Keratinocyte (primary cell): ENCODE results near the gene F2. TPM values are rescaled to one million over a fixed set of nuclear protein-coding genes. Genes with fewer than 3 reads are reported as not detected.

Source experiments
- DNase-seq: peaks from one replicate; pipeline ENCODE4 v3.0.0-alpha.2; 2011; ENCODE audit warnings: low read depth, missing footprints, low spot score
- FAIRE-seq: peaks from 2 replicates; lab custom pipeline; 2011; peaks lifted over from hg19 to GRCh38; lab: Jason Lieb, UNC
- H2AFZ ChIP-seq: 2 replicates; pipeline ENCODE4 v1.6.0; 2012; ENCODE audit warnings: low read length, control low read depth, inconsistent platforms; ENCODE audit not compliant: control insufficient read depth
- H3K27ac ChIP-seq: 2 replicates; pipeline ENCODE4 v1.5.1; 2011; ENCODE audit warnings: low read length; ENCODE audit not compliant: control insufficient read depth, insufficient read depth
- H3K27me3 ChIP-seq: 3 replicates; pipeline ENCODE4 v1.6.0; 2011; ENCODE audit warnings: low read length; ENCODE audit not compliant: control insufficient read depth, insufficient read depth; ENCODE audit errors: extremely low read depth
- H3K36me3 ChIP-seq, 2 experiments: 2 replicates in 1 of 2; 3 replicates in 1 of 2; pipeline ENCODE4 v1.5.1; 2011; ENCODE audit warnings: low read length in 2 of 2, mild to moderate bottlenecking in 1 of 2; ENCODE audit not compliant: control insufficient read depth in 2 of 2, insufficient read depth in 2 of 2; ENCODE audit errors: extremely low read depth in 1 of 2
- H3K4me1 ChIP-seq: 3 replicates; pipeline ENCODE4 v1.5.1; 2011; ENCODE audit warnings: low read length; ENCODE audit not compliant: control insufficient read depth, insufficient read depth; ENCODE audit errors: extremely low read depth
- H3K4me2 ChIP-seq: 3 replicates; pipeline ENCODE4 v1.6.0; 2011; ENCODE audit warnings: low read depth, low read length; ENCODE audit not compliant: control insufficient read depth, insufficient read depth; ENCODE audit errors: extremely low read depth
- H3K4me3 ChIP-seq, 3 experiments: fragments of 200-600 bp in 1 of 3; sonication (generic) in 1 of 3; 2 replicates in 2 of 3; 3 replicates in 1 of 3; pipeline ENCODE4 v1.5.1; 2011 to 2016; ENCODE audit warnings: low read length in 3 of 3, mild to moderate bottlenecking in 3 of 3, control low read depth in 2 of 3, inconsistent platforms in 1 of 3, low read depth in 1 of 3, mixed read lengths in 1 of 3, mixed run types in 1 of 3, moderate library complexity in 1 of 3; ENCODE audit not compliant: control insufficient read depth in 2 of 3, insufficient read depth in 2 of 3; ENCODE audit errors: extremely low read depth in 1 of 3
- H3K79me2 ChIP-seq: 2 replicates; pipeline ENCODE4 v1.6.0; 2012; ENCODE audit warnings: low read length; ENCODE audit not compliant: control insufficient read depth, insufficient read depth
- H3K9ac ChIP-seq: 3 replicates; pipeline ENCODE4 v1.6.0; 2011; ENCODE audit warnings: low read length; ENCODE audit not compliant: control insufficient read depth, insufficient read depth; ENCODE audit errors: extremely low read depth
- H3K9me1 ChIP-seq: 3 replicates; pipeline ENCODE4 v1.6.0; 2011; ENCODE audit warnings: low read length; ENCODE audit not compliant: control insufficient read depth, insufficient read depth; ENCODE audit errors: extremely low read depth
- H3K9me3 ChIP-seq: 2 replicates; pipeline ENCODE4 v1.5.1; 2012; ENCODE audit warnings: low read depth, low read length; ENCODE audit not compliant: control insufficient read depth
- H4K20me1 ChIP-seq: 3 replicates; pipeline ENCODE4 v1.6.0; 2011; ENCODE audit warnings: low read length; ENCODE audit not compliant: control insufficient read depth, insufficient read depth; ENCODE audit errors: extremely low read depth
- CTCF ChIP-seq, 3 experiments: IDR thresholded peaks in 1 of 3; conservative IDR thresholded peaks in 1 of 3; optimal IDR thresholded peaks in 1 of 3; 2 replicates in 2 of 3; 3 replicates in 1 of 3; pipeline versions ENCODE3 to v1.5.1; 2011; ENCODE audit warnings: low read length in 3 of 3, mild to moderate bottlenecking in 3 of 3, moderate library complexity in 2 of 3, control low read depth in 1 of 3, inconsistent platforms in 1 of 3; ENCODE audit not compliant: insufficient read depth in 2 of 3; ENCODE audit errors: extremely low read depth in 1 of 3
- EZH2 ChIP-seq: IDR thresholded peaks from one replicate; pipeline ENCODE4 v1.6.1; 2012; ENCODE audit warnings: inconsistent platforms, mild to moderate bottlenecking, low read length, moderate library complexity
- dilution Hi-C: fragments of 300-500 bp; cut with MboI; formaldehyde crosslinking; loops from one replicate; pipeline ENCODE4 v1.7.0; 2020; ENCODE audit warnings: low sequenced_read_pairs; ENCODE audit not compliant: extremely low pct_ligation_motif_present
- polyA plus RNA-seq, 5 experiments: library from polyadenylated mRNA; depleted of rRNA in 3 of 5; stranded (reverse) in 3 of 5; stranded (forward) in 1 of 5; unstranded in 1 of 5; fragments of >200 nt; gene quantifications; 1 replicate in 1 of 5; 2 replicates in 3 of 5; 3 replicates in 1 of 5; pipeline versions ENCODE4 v1.2.1 to v1.2.3, GENCODE V29; 2011 to 2012; ENCODE audit warnings: missing spikeins in 2 of 5, low read depth in 1 of 5, low replicate concordance in 1 of 5

The F2 gene
- polyA plus RNA-seq, 1 donor (not counting 4 experiments of a cell fraction or from before 2014, with no cell fraction given): not detected

GRCh38 chr11:46679241-46680163 is 39.5 kb upstream of the F2 start:
- no peak for FAIRE-seq
- dilution Hi-C loops: no loop called here
- no peak for TF ChIP-seq CTCF (optimal IDR thresholded peaks at IDR 0.05 in 1 of 3, IDR thresholded peaks at IDR 0.05 in 1 of 3, conservative IDR thresholded peaks at IDR 0.05 in 1 of 3; ENCODE audit: extremely low read depth in 1 of 3, insufficient read depth in 2 of 3, low read length in 3 of 3)
- TF ChIP-seq EZH2: no peak

GRCh38 chr11:46680164-46680760 is 38.8 kb upstream of the F2 start:
- Histone ChIP-seq H4K20me1 (no peaks in the 10 kb centered on the region), H3K79me2 (no peaks in the 10 kb centered on the region), H3K4me1 (peaks cover 19% of the 10 kb centered on the region), H2AFZ (no peak overlapping the region), H3K9me1 (no peaks in the 10 kb centered on the region), H3K27ac (no peak overlapping the region), H3K4me3 (no peak overlapping the region), H3K36me3 (peaks cover 26 to 34% of the 10 kb centered on the region in 2 experiments), H3K27me3 (no peaks in the 10 kb centered on the region), H3K9ac (no peak overlapping the region), H3K4me2 (no peak overlapping the region), H3K9me3 (no peaks in the 10 kb centered on the region)
- no peak for FAIRE-seq
- TF ChIP-seq CTCF (optimal IDR thresholded peaks at IDR 0.05 in 1 of 3, IDR thresholded peaks at IDR 0.05 in 1 of 3, conservative IDR thresholded peaks at IDR 0.05 in 1 of 3; ENCODE audit: extremely low read depth in 1 of 3, insufficient read depth in 2 of 3, low read length in 3 of 3) (no peak), EZH2 (no peak)
- dilution Hi-C loops: no loop called here
- no peak for DNase-seq

More at GRCh38 chr11:46679241-46680163, 39.5 kb upstream of the F2 start:
- DNase-seq: no peak
- H2AFZ ChIP-seq: no peak overlapping the region
- no peak overlapping the region for H3K27ac ChIP-seq
- H4K20me1 ChIP-seq: no peaks in the 10 kb centered on the region
- no peak overlapping the region for H3K9ac ChIP-seq
- H3K4me2 ChIP-seq: no peak overlapping the region
- H3K9me1 ChIP-seq: no peaks in the 10 kb centered on the region
- no peaks in the 10 kb centered on the region for H3K9me3 ChIP-seq
- no peak overlapping the region for H3K4me3 ChIP-seq
- peaks cover 26 to 34% of the 10 kb centered on the region in 2 experiments for H3K36me3 ChIP-seq
- H3K27me3 ChIP-seq: no peaks in the 10 kb centered on the region
- H3K79me2 ChIP-seq: no peaks in the 10 kb centered on the region
- peaks cover 26% of the 10 kb centered on the region for H3K4me1 ChIP-seq
